Fibroblast of the conjunctiva (primary cell): ENCODE results near the gene CRADD.
"Not testable (repeated sequence)": the region's sequence is repeated elsewhere in the genome, so short reads cannot be mapped to it uniquely, and the experiment has no call there.

Source experiments
- DNase-seq: peaks from one replicate; pipeline ENCODE4 v3.0.0-alpha.2; 2010; ENCODE audit warnings: low read depth

CRADD gene

GRCh38 chr12:93873561-93873960 is 196.4 kb downstream of the CRADD start:
- DNase-seq: no peak

GRCh38 chr12:93875157-93875556 is 198.0 kb downstream of the CRADD start:
- no peak for DNase-seq

GRCh38 chr12:93876360-93876759 is 199.2 kb downstream of the CRADD start:
- no peak for DNase-seq

GRCh38 chr12:93877446-93877845 is 200.3 kb downstream of the CRADD start:
- no peak for DNase-seq

GRCh38 chr12:93879476-93880421 is 202.6 kb downstream of the CRADD start:
- DNase-seq: no peak

GRCh38 chr12:93880853-93881522 is 203.8 kb downstream of the CRADD start:
- no peak for DNase-seq

GRCh38 chr12:93882763-93883162 is 205.6 kb downstream of the CRADD start:
- DNase-seq: no peak

- no peak for DNase-seq
Measured at GRCh38 chr12:93883436-93884154, 206.4 kb downstream of the CRADD start.

- no peak for DNase-seq
Measured at GRCh38 chr12:93884794-93885460, 207.8 kb downstream of the CRADD start.

- not testable (repeated sequence) for DNase-seq
Measured at GRCh38 chr12:93885973-93886532, 208.9 kb downstream of the CRADD start.

- DNase-seq: peak; percentile 35
Measured at GRCh38 chr12:93886533-93887511, 209.6 kb downstream of the CRADD start.

- DNase-seq: no peak
Measured at GRCh38 chr12:93888964-93889363, 211.8 kb downstream of the CRADD start.

GRCh38 chr12:93889516-93890212 is 212.5 kb downstream of the CRADD start:
- DNase-seq: peak; percentile 29

- no peak for DNase-seq
Measured at GRCh38 chr12:93892423-93893268, 215.5 kb downstream of the CRADD start.

GRCh38 chr12:93894391-93895088 is 217.4 kb downstream of the CRADD start:
- peak; percentile 47 for DNase-seq

GRCh38 chr12:93895089-93895445 is 217.9 kb downstream of the CRADD start:
- DNase-seq: no peak

- DNase-seq: no peak
Measured at GRCh38 chr12:93896427-93896826, 219.3 kb downstream of the CRADD start.

GRCh38 chr12:93896952-93897351 is 219.8 kb downstream of the CRADD start:
- DNase-seq: no peak
